OCI-LY7 (cell line): ENCODE results near the gene FMN2. TPM values are rescaled to one million over a fixed set of nuclear protein-coding genes. Genes with fewer than 3 reads are reported as not detected.

Source experiments
- BruUV-seq: library from RNA; stranded (reverse); fragments of 400-500 nt; replicated peaks from 2 replicates; lab custom pipeline; 2021; lab: Mats Ljungman, UMichigan
- CTCF ChIA-PET: fragments of 300-600 bp; sonication (Branson Sonifier 250); formaldehyde crosslinking; loops from one replicate; lab custom pipeline; 2022; ENCODE audit warnings: antibody characterized with exemption; ENCODE audit not compliant: unreplicated experiment; lab: Charles Lee
- POLR2A ChIA-PET: fragments of 300-600 bp; sonication (Branson Sonifier 250); formaldehyde crosslinking; loops from one replicate; lab custom pipeline; 2022; ENCODE audit warnings: antibody characterized with exemption; lab: Charles Lee
- DNase-seq: peaks from one replicate; pipeline ENCODE4 v3.0.0-alpha.2; 2015; ENCODE audit warnings: low spot score
- H2AFZ ChIP-seq: fragments of 200-600 bp; sonication (generic), shearing (Covaris generic); 2 replicates; pipeline ENCODE4 v1.6.1; 2014; ENCODE audit warnings: mild to moderate bottlenecking, antibody characterized with exemption, low read length, moderate library complexity
- H3K27ac ChIP-seq: fragments of 200-600 bp; sonication (generic); 2 replicates; pipeline ENCODE4 v1.5.1; 2014; ENCODE audit warnings: mixed run types, low read depth, mild to moderate bottlenecking, moderate library complexity, low read length, inconsistent platforms; ENCODE audit not compliant: poor library complexity, severe bottlenecking
- H3K36me3 ChIP-seq: fragments of 200-600 bp; sonication (generic); 2 replicates; pipeline ENCODE4 v1.6.1; 2014; ENCODE audit warnings: mild to moderate bottlenecking, antibody characterized with exemption, low read length, moderate library complexity, mixed read lengths; ENCODE audit not compliant: insufficient read depth
- H3K4me1 ChIP-seq: fragments of 200-600 bp; sonication (generic); 2 replicates; pipeline ENCODE4 v1.5.1; 2014; ENCODE audit warnings: mild to moderate bottlenecking, low read length; ENCODE audit not compliant: insufficient read depth, poor library complexity, severe bottlenecking
- H3K4me2 ChIP-seq: fragments of 200-600 bp; sonication (generic); 2 replicates; pipeline ENCODE4 v1.6.1; 2014; ENCODE audit warnings: mild to moderate bottlenecking, low read length
- H3K4me3 ChIP-seq: fragments of 200-600 bp; sonication (generic); 2 replicates; pipeline ENCODE4 v1.5.1; 2014; ENCODE audit warnings: mild to moderate bottlenecking, low read depth, low read length; ENCODE audit not compliant: poor library complexity, severe bottlenecking
- H3K79me2 ChIP-seq: fragments of 200-600 bp; sonication (generic); 2 replicates; pipeline ENCODE4 v1.6.1; 2016; ENCODE audit warnings: low read depth, mild to moderate bottlenecking, low read length, moderate library complexity, mixed read lengths; ENCODE audit not compliant: insufficient read depth
- H3K9me2 ChIP-seq: fragments of 200-600 bp; sonication (generic); 2 replicates; pipeline ENCODE4 v1.6.1; 2016; ENCODE audit warnings: mild to moderate bottlenecking, low read length, mixed read lengths; ENCODE audit not compliant: insufficient read depth
- H3K9me3 ChIP-seq: fragments of 200-600 bp; sonication (generic); 2 replicates; pipeline ENCODE4 v1.6.1; 2014; ENCODE audit warnings: mild to moderate bottlenecking, mixed run types, low read length, mixed read lengths
- H4K20me1 ChIP-seq: fragments of 200-600 bp; sonication (generic); 2 replicates; pipeline ENCODE4 v1.6.1; 2014; ENCODE audit warnings: mild to moderate bottlenecking, antibody characterized with exemption, low read length, moderate library complexity, mixed read lengths; ENCODE audit not compliant: insufficient read depth
- CTCF ChIP-seq: fragments of 200-600 bp; sonication (generic); conservative IDR thresholded peaks from 2 replicates; pipeline ENCODE4 v1.5.1; 2014; ENCODE audit warnings: mild to moderate bottlenecking, antibody characterized with exemption, low read length, moderate library complexity, mixed read lengths
- EZH2phosphoT487 ChIP-seq: fragments of 200-600 bp; sonication (generic); IDR thresholded peaks from 2 replicates; pipeline ENCODE4 v1.6.1; 2018; ENCODE audit warnings: low read depth, borderline replicate concordance, mild to moderate bottlenecking, mixed run types, antibody characterized with exemption, low read length, moderate library complexity, mixed read lengths
- intact Hi-C: fragments of 100-400 bp; cut with micrococcal nuclease; formaldehyde crosslinking; loops from one replicate; pipeline ENCODE4 v1.10.0; 2022; ENCODE audit not compliant: unreplicated experiment
- total RNA-seq, 2 experiments: library from RNA; depleted of rRNA in 1 of 2; stranded (reverse); fragments of >200 nt in 1 of 2; shearing (Covaris generic) in 1 of 2; gene quantifications; 2 replicates each; pipeline ENCODE4 v1.2.3, GENCODE V29; 2014 to 2022

The FMN2 gene
- total RNA-seq, 2 experiments from 2014 or later, result not detected

- Histone ChIP-seq H3K36me3 (no peaks in the 10 kb centered on the region), H3K9me3 (no peaks in the 10 kb centered on the region), H3K79me2 (no peaks in the 10 kb centered on the region), H3K4me1 (no peaks in the 10 kb centered on the region), H3K9me2 (no peaks in the 10 kb centered on the region), H4K20me1 (no peaks in the 10 kb centered on the region), H3K4me3 (no peak overlapping the region), H2AFZ (no peak overlapping the region), H3K27ac (no peak overlapping the region), H3K4me2 (no peak overlapping the region)
- BruUV-seq, result no TSS peak
- intact Hi-C loops, result no loop called here
- ChIA-PET CTCF (no interaction called here), POLR2A (no interaction called here)
- DNase-seq, result no peak
- TF ChIP-seq EZH2phosphoT487 (no peak), CTCF (no peak)
Observed at GRCh38 chr1:240484804-240485443, 393.2 kb downstream of the FMN2 start.

- no peaks in the 10 kb centered on the region for H3K9me2 ChIP-seq
- CTCF ChIA-PET, result no interaction called here
- POLR2A ChIA-PET, result no interaction called here
Observed at GRCh38 chr1:240486611-240487010, 394.9 kb downstream of the FMN2 start.

More at GRCh38 chr1:240486611-240487010, 394.9 kb downstream of the FMN2 start:
- no peak overlapping the region for H3K27ac ChIP-seq
- intact Hi-C loops, result no loop called here
- H2AFZ ChIP-seq, result no peak overlapping the region
- no peaks in the 10 kb centered on the region for H4K20me1 ChIP-seq
- H3K36me3 ChIP-seq, result no peaks in the 10 kb centered on the region
- H3K79me2 ChIP-seq, result no peaks in the 10 kb centered on the region
- H3K4me2 ChIP-seq, result no peak overlapping the region
- no peak for DNase-seq
- H3K4me1 ChIP-seq, result no peaks in the 10 kb centered on the region
- TF ChIP-seq CTCF (no peak), EZH2phosphoT487 (no peak)
- H3K9me3 ChIP-seq, result no peaks in the 10 kb centered on the region
- BruUV-seq, result no TSS peak
- H3K4me3 ChIP-seq, result no peak overlapping the region
